IgD-negative memory B cell (primary cell): ENCODE data around the gene RAB7A. TPM values are rescaled to one million over a fixed set of nuclear protein-coding genes. Genes with fewer than 3 reads are reported as not detected.

ENCODE experiments used
- H3K27ac Mint-ChIP-seq, 3 donors: one replicate each; pipeline ENCODE4 v1.8.0; 2020 to 2022; ENCODE audit warnings: mild to moderate bottlenecking in 3 of 3, mixed read lengths in 3 of 3, moderate library complexity in 1 of 3
- H3K27me3 Mint-ChIP-seq: one replicate; pipeline ENCODE4 v1.8.0; 2021; ENCODE audit warnings: mixed read lengths
- H3K36me3 Mint-ChIP-seq: one replicate; pipeline ENCODE4 v1.8.0; 2020; ENCODE audit warnings: mild to moderate bottlenecking, mixed read lengths
- H3K4me1 Mint-ChIP-seq, 3 donors: one replicate each; pipeline ENCODE4 v1.8.0; 2020 to 2022; ENCODE audit warnings: mixed read lengths in 3 of 3, mild to moderate bottlenecking in 1 of 3
- H3K4me3 Mint-ChIP-seq, 4 donors: one replicate each; pipeline ENCODE4 v1.8.0; 2020 to 2022; ENCODE audit warnings: mild to moderate bottlenecking in 4 of 4, mixed read lengths in 4 of 4, moderate library complexity in 3 of 4
- H3K9me3 Mint-ChIP-seq, 3 donors: one replicate each; pipeline ENCODE4 v1.8.0; 2020 to 2021; ENCODE audit warnings: mixed read lengths in 3 of 3, mild to moderate bottlenecking in 1 of 3
- polyA plus RNA-seq: library from polyadenylated mRNA; unstranded; fragments of 300-500 nt; fragmentation: Illumina TruSeq; gene quantifications from one replicate; pipeline ENCODE4 v1.2.3, GENCODE V29; 2021

Gene RAB7A
- polyA plus RNA-seq, 1 donor from 2014 or later: 162 TPM

- Mint-ChIP-seq H3K9me3 (no peaks in the 10 kb centered on the region), H3K27ac (peak overlapping the region; percentile 9 to 61 (median 13)), H3K36me3 (no peaks in the 10 kb centered on the region), H3K4me1 (peaks cover 56 to 73% (median 64%) of the 10 kb centered on the region in 3 donors), H3K27me3 (no peaks in the 10 kb centered on the region), H3K4me3 (no peak overlapping the region)
These were observed 57.8 kb downstream of the RAB7A start for GRCh38 chr3:128783774-128784173.

- H3K27me3 Mint-ChIP-seq: no peaks in the 10 kb centered on the region
- no peaks in the 10 kb centered on the region for H3K36me3 Mint-ChIP-seq
- no peak overlapping the region for H3K4me3 Mint-ChIP-seq
- peak overlapping the region in 2 of 3 donors; percentile 9 to 61 for H3K27ac Mint-ChIP-seq
- H3K4me1 Mint-ChIP-seq: peaks cover 56 to 73% (median 66%) of the 10 kb centered on the region in 3 donors
- H3K9me3 Mint-ChIP-seq: no peaks in the 10 kb centered on the region
These were observed 58.2 kb downstream of the RAB7A start for GRCh38 chr3:128784232-128784631.

GRCh38 chr3:128784843-128785242 is 58.9 kb downstream of the RAB7A start:
- H3K27me3 Mint-ChIP-seq: no peaks in the 10 kb centered on the region
- H3K27ac Mint-ChIP-seq: peak overlapping the region in 1 of 3 donors; percentile 57
- H3K9me3 Mint-ChIP-seq: no peaks in the 10 kb centered on the region
- peaks cover 54 to 72% (median 66%) of the 10 kb centered on the region in 3 donors for H3K4me1 Mint-ChIP-seq
- no peaks in the 10 kb centered on the region for H3K36me3 Mint-ChIP-seq
- H3K4me3 Mint-ChIP-seq: no peak overlapping the region

GRCh38 chr3:128786434-128787020 is 60.5 kb downstream of the RAB7A start:
- Mint-ChIP-seq H3K4me1 (peaks cover 55 to 69% (median 65%) of the 10 kb centered on the region in 3 donors), H3K9me3 (no peaks in the 10 kb centered on the region), H3K4me3 (peak overlapping the region in 1 of 4 donors; percentile 66), H3K36me3 (no peaks in the 10 kb centered on the region), H3K27ac (peak overlapping the region in 2 of 3 donors; percentile 0 to 9), H3K27me3 (no peaks in the 10 kb centered on the region)

DNA sequence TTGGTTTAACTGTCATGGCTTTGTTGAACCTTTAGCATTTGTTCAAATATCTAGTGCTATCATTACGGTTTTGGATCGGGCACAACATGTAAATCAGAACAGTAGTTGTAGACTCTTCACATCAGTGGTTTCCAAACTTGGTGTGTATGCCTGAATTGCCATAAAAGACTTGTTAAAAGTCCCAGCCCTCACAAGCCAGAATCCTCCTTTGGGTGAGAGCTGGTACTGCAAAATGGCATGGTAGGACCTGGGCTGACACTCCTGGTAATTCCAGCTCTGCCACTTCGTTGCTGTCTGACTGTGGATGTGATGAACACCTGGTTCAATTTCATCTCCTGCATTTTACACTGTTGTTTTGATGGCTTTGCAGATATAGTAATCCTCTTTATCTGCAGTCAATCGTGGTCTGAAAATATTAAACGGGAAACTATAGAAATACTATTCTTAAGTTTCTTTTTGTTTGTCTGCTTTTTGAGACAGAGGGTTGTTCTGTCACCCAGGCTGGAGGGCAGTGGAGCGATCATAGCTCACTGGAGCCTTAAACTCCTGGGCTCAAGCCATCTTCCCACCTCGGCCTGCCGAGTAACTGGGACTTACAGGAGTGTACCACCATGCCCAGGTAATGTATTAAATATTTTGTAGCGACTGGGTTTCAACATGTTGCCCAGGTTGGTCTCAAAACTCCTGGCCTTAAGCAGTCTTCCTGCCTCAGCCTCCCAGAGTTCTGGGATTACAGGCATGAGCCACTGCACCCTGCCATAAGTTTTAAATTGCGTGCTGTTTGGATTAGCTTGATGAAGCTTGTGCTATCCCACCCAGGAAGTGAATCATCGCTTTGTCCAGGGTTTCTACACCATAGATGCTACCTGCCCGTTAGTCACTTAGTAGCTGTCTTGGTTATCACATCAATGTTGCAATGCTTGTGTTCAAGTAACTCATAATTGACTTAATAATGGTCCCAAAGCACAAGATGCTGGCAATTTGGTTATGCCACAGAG is 61.6 kb downstream of the RAB7A start:
- H3K27me3 Mint-ChIP-seq: no peaks in the 10 kb centered on the region
- H3K4me3 Mint-ChIP-seq: peak overlapping the region in 2 of 4 donors; percentile 6 to 14
- peaks cover 58 to 68% (median 66%) of the 10 kb centered on the region in 3 donors for H3K4me1 Mint-ChIP-seq
- H3K27ac Mint-ChIP-seq: peak overlapping the region; percentile 34 to 96 (median 68)
- no peaks in the 10 kb centered on the region for H3K9me3 Mint-ChIP-seq
- no peaks in the 10 kb centered on the region for H3K36me3 Mint-ChIP-seq

- Mint-ChIP-seq H3K36me3 (no peaks in the 10 kb centered on the region), H3K9me3 (no peaks in the 10 kb centered on the region), H3K27me3 (no peaks in the 10 kb centered on the region), H3K27ac (peak overlapping the region; percentile 34 to 96 (median 68)), H3K4me1 (peaks cover 55 to 68% (median 64%) of the 10 kb centered on the region in 3 donors), H3K4me3 (peak overlapping the region in 3 of 4 donors; percentile 22 to 89 (median 86))
These were observed 62.4 kb downstream of the RAB7A start for GRCh38 chr3:128788268-128788869.

DNA sequence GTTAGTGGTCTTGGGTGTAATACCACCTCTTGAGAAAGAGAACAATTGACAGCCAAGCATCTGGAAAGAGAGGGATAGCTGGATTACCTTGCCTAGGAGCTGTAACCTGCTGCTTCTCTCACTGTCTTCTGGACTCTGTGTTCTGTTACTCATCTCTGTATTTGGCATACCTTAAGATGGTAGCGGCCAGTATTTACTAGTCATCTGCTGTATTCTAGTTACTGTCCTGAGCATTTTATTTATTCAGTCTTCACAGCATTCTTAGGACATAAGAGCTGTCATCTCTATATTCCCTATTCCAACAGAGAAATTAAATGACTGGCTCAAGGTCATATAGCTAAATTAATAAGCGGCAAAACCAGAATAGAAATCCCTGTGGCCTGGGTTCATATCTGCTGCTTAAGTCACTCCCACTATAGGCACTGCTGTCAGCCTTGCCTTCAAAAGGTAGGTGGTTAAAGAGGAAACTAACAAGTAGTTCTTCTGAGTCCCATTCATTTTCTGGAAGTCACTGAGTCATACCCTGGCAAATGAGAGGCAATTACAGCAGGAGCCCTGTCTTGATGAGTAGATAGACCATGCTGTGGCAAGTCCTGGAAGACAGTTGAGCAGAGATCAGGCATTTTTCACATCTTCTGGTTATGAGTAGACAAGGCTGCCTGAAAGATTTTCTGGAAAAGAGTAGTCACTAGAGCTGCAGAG is 68.2 kb downstream of the RAB7A start:
- H3K27ac Mint-ChIP-seq: peak overlapping the region; percentile 0 to 89 (median 76)
- no peak overlapping the region for H3K4me3 Mint-ChIP-seq
- no peaks in the 10 kb centered on the region for H3K9me3 Mint-ChIP-seq
- peaks cover 19 to 37% (median 33%) of the 10 kb centered on the region in 3 donors for H3K4me1 Mint-ChIP-seq
- H3K36me3 Mint-ChIP-seq: peaks cover 3% of the 10 kb centered on the region
- no peaks in the 10 kb centered on the region for H3K27me3 Mint-ChIP-seq

DNA sequence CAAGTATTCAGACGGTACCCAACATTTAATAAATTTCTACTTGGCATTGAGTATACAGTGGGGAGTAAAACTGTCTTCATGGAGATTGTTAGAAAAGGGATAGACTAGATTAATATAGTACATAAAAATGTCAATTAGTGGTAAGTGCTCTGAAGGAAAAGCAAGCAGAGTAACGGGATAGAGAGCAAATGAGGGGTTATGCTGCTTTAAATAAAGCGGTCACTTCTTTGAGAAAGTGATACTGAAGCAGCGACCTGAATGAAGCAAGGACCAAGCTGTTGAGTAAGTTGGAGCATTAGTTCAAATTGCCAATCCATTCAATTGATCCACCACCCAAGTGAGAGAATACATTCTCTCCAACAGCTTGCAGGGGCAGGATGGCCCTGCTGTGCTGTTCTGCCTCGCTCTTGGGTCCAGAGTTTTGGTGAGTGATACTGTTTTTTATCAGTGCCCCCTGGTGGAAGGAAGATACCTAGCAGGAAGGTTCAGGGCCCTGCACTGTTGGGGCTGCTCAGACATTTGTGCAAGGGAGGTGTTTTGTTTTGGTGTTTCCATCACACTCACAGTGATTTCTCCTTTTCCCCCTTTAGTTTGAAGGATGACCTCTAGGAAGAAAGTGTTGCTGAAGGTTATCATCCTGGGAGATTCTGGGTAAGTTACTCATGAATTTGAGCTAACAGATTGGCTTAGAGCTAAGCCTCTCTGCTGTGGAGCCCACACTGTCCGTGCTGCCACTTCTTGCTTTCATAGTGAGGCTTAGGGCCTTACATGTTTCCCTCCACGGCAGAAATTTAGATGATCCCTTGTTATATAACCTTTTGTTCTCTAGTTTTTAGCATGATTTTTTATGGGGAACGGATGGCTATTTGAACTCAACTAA is 69.0 kb downstream of the RAB7A start:
- no peaks in the 10 kb centered on the region for H3K9me3 Mint-ChIP-seq
- H3K4me3 Mint-ChIP-seq: no peak overlapping the region
- no peaks in the 10 kb centered on the region for H3K27me3 Mint-ChIP-seq
- H3K4me1 Mint-ChIP-seq: peaks cover 22 to 39% (median 36%) of the 10 kb centered on the region in 3 donors
- H3K27ac Mint-ChIP-seq: peak overlapping the region; percentile 0 to 89 (median 76)
- peaks cover 5% of the 10 kb centered on the region for H3K36me3 Mint-ChIP-seq

GRCh38 chr3:128799653-128800052 is 73.7 kb downstream of the RAB7A start:
- Mint-ChIP-seq H3K36me3 (peaks cover 9% of the 10 kb centered on the region), H3K27ac (no peak overlapping the region), H3K4me3 (no peak overlapping the region), H3K27me3 (no peaks in the 10 kb centered on the region), H3K4me1 (peaks cover 33 to 41% (median 34%) of the 10 kb centered on the region in 3 donors), H3K9me3 (no peaks in the 10 kb centered on the region)

GRCh38 chr3:128800241-128801187 is 74.5 kb downstream of the RAB7A start:
- H3K27me3 Mint-ChIP-seq: no peaks in the 10 kb centered on the region
- H3K4me1 Mint-ChIP-seq: peaks cover 27 to 37% (median 28%) of the 10 kb centered on the region in 3 donors
- peaks cover 9% of the 10 kb centered on the region for H3K36me3 Mint-ChIP-seq
- H3K4me3 Mint-ChIP-seq: no peak overlapping the region
- no peaks in the 10 kb centered on the region for H3K9me3 Mint-ChIP-seq
- H3K27ac Mint-ChIP-seq: peak overlapping the region; percentile 1 to 69 (median 64)

- Mint-ChIP-seq H3K27me3 (no peaks in the 10 kb centered on the region), H3K27ac (peak overlapping the region in 1 of 3 donors; percentile 63), H3K4me1 (peaks cover 32 to 44% (median 33%) of the 10 kb centered on the region in 3 donors), H3K36me3 (peaks cover 12% of the 10 kb centered on the region), H3K9me3 (no peaks in the 10 kb centered on the region), H3K4me3 (peak overlapping the region in 1 of 4 donors; percentile 38)
These were observed 75.9 kb downstream of the RAB7A start for GRCh38 chr3:128801779-128802380.

DNA sequence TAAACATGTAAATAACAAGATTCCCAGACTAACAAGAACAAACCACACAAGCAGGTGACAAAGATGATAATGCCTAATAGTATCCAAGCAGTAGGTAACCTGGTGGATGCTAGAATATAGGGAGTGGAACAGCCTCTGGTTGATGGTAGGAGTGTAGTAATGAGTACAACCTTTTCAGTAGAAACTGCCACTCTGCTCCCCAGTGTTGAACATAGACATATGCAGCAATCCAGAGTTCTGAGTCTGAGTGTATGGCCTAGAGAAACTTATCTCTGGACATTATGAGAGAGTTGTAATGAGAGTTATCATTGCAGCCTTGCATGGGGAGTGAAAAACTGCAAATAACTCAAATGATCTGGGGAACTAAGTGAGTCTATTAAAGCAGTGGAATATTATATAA is 77.3 kb downstream of the RAB7A start:
- Mint-ChIP-seq H3K9me3 (no peaks in the 10 kb centered on the region), H3K27ac (peak overlapping the region; percentile 67 to 93 (median 84)), H3K4me1 (peaks cover 32 to 44% (median 33%) of the 10 kb centered on the region in 3 donors), H3K4me3 (peak overlapping the region; percentile 10 to 91 (median 41)), H3K36me3 (peaks cover 12% of the 10 kb centered on the region), H3K27me3 (no peaks in the 10 kb centered on the region)
